SU-DHL-6 (cell line): ENCODE data around the gene IGSF21.

ENCODE experiments used
- H2AFZ ChIP-seq: fragments of 200-600 bp; sonication (generic); 2 replicates; pipeline ENCODE4 v1.6.1; 2014; ENCODE audit warnings: low read depth, mild to moderate bottlenecking, moderate library complexity, mixed read lengths, antibody characterized with exemption, low read length; ENCODE audit not compliant: severe bottlenecking
- H3F3A ChIP-seq: fragments of 200-600 bp; shearing (Covaris generic); 2 replicates; pipeline ENCODE4 v1.6.0; 2016; ENCODE audit warnings: antibody characterized with exemption, mild to moderate bottlenecking; ENCODE audit not compliant: insufficient read depth
- H3K27ac ChIP-seq: fragments of 200-600 bp; sonication (generic); 2 replicates; pipeline ENCODE4 v1.5.1; 2016; ENCODE audit warnings: low read depth, mild to moderate bottlenecking, low read length, moderate library complexity, mixed read lengths
- H3K27me3 ChIP-seq: fragments of 200-600 bp; sonication (generic), shearing (Covaris generic); 2 replicates; pipeline ENCODE4 v1.6.0; 2014; ENCODE audit warnings: mild to moderate bottlenecking, low read length
- H3K36me3 ChIP-seq: fragments of 200-600 bp; sonication (generic); 2 replicates; pipeline ENCODE4 v1.6.1; 2014; ENCODE audit warnings: mild to moderate bottlenecking, low read length, mixed read lengths
- H3K4me2 ChIP-seq: fragments of 300-600, 200-600 bp; shearing (Covaris generic), sonication (generic); 2 replicates; pipeline ENCODE4 v1.6.0; 2014; ENCODE audit warnings: low read length, low read depth, mild to moderate bottlenecking; ENCODE audit not compliant: poor library complexity, severe bottlenecking
- H3K4me3 ChIP-seq: fragments of 200-600 bp; sonication (generic); 2 replicates; pipeline ENCODE4 v1.5.1; 2014; ENCODE audit warnings: antibody characterized with exemption, low read length, mild to moderate bottlenecking, mixed read lengths; ENCODE audit not compliant: insufficient read depth, poor library complexity, severe bottlenecking
- H3K79me2 ChIP-seq: fragments of 200-600 bp; sonication (generic); 2 replicates; pipeline ENCODE4 v1.6.1; 2014; ENCODE audit warnings: mild to moderate bottlenecking, low read length, moderate library complexity; ENCODE audit not compliant: insufficient read depth
- H3K9ac ChIP-seq: fragments of 200-600 bp; sonication (generic); 2 replicates; pipeline ENCODE4 v1.7.0; 2014; ENCODE audit warnings: mild to moderate bottlenecking, low read length
- H3K9me2 ChIP-seq: fragments of 200-600 bp; sonication (generic); replicated peaks from 2 replicates; pipeline ENCODE4 v1.6.1; 2014; ENCODE audit warnings: low read length; ENCODE audit not compliant: insufficient read depth
- H3K9me3 ChIP-seq: fragments of 200-600 bp; sonication (generic); 2 replicates; pipeline ENCODE4 v1.6.1; 2014; ENCODE audit warnings: low read length, mixed read lengths; ENCODE audit not compliant: insufficient read depth
- H4K20me1 ChIP-seq: fragments of 200-600 bp; sonication (generic); 2 replicates; pipeline ENCODE4 v1.6.1; 2014; ENCODE audit warnings: low read depth, mild to moderate bottlenecking, antibody characterized with exemption, low read length, moderate library complexity, mixed read lengths
- CTCF ChIP-seq: fragments of 200-600 bp; sonication (generic); IDR thresholded peaks from one replicate; pipeline ENCODE4 v1.5.1; 2017; ENCODE audit warnings: antibody characterized with exemption, mild to moderate bottlenecking, low read length, moderate library complexity; ENCODE audit not compliant: insufficient read depth, poor library complexity, severe bottlenecking
- EZH2phosphoT487 ChIP-seq: fragments of 200-600 bp; sonication (generic), shearing (Covaris generic); conservative IDR thresholded peaks from 2 replicates; pipeline ENCODE4 v1.6.1; 2018; ENCODE audit warnings: mild to moderate bottlenecking, antibody characterized with exemption, low read length, moderate library complexity, mixed read lengths

IGSF21 gene

GRCh38 chr1:18069903-18070302 lies 37.7 kb upstream of the IGSF21 start:
- Histone ChIP-seq H3K4me2 (no peak overlapping the region), H3K9me3 (no peaks in the 10 kb centered on the region), H3K4me3 (no peak overlapping the region), H3F3A (no peaks in the 10 kb centered on the region), H3K79me2 (no peaks in the 10 kb centered on the region), H3K27me3 (no peaks in the 10 kb centered on the region), H3K9me2 (no peaks in the 10 kb centered on the region), H3K36me3 (no peaks in the 10 kb centered on the region), H4K20me1 (no peaks in the 10 kb centered on the region), H2AFZ (no peak overlapping the region), H3K9ac (no peak overlapping the region), H3K27ac (no peak overlapping the region)
- TF ChIP-seq CTCF (no peak), EZH2phosphoT487 (no peak)

- Histone ChIP-seq H2AFZ (no peak overlapping the region), H3K4me2 (no peak overlapping the region), H3F3A (no peaks in the 10 kb centered on the region), H3K9me3 (no peaks in the 10 kb centered on the region), H3K9ac (no peak overlapping the region), H3K4me3 (no peak overlapping the region), H4K20me1 (no peaks in the 10 kb centered on the region), H3K79me2 (no peaks in the 10 kb centered on the region), H3K27me3 (no peaks in the 10 kb centered on the region), H3K9me2 (no peaks in the 10 kb centered on the region), H3K36me3 (no peaks in the 10 kb centered on the region), H3K27ac (no peak overlapping the region)
- TF ChIP-seq EZH2phosphoT487: no peak
- TF ChIP-seq CTCF: no peak
These were observed 35.5 kb upstream of the IGSF21 start for GRCh38 chr1:18072066-18072465.

- Histone ChIP-seq H3K27me3 (no peaks in the 10 kb centered on the region), H3K9me2 (no peaks in the 10 kb centered on the region), H2AFZ (no peak overlapping the region), H3K9ac (no peak overlapping the region), H3K79me2 (no peaks in the 10 kb centered on the region), H3K4me3 (no peak overlapping the region), H3F3A (no peaks in the 10 kb centered on the region), H4K20me1 (no peaks in the 10 kb centered on the region), H3K9me3 (no peaks in the 10 kb centered on the region), H3K27ac (no peak overlapping the region), H3K36me3 (no peaks in the 10 kb centered on the region), H3K4me2 (no peak overlapping the region)
- TF ChIP-seq EZH2phosphoT487 (no peak), CTCF (no peak)
These were observed 34.4 kb upstream of the IGSF21 start for GRCh38 chr1:18073066-18073642.
